ENCODE data around the gene TRPM3. TPM values are rescaled to one million over a fixed set of nuclear protein-coding genes. Genes with fewer than 3 reads are reported as not detected.

The TRPM3 gene
- total RNA-seq, 1 experiment from 2014 or later = 2.0 TPM

DNA sequence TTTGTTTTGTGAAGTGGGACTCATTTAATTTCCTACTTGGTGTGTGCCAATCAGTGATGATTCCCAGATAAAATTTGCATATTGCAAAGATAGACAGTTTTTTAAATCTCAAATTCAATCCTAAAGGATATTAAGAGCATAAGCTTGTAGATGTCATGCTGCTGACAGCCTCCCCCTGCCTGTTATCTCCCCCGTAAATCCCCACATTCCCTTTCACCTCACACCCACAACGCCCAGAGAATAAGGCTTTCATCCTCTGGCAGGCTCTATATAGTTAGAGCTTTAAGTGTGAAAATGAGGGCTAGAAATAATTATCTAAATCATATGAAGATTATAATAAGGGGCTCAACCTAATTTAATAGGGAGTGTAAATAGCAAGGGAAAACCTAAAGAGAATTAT is 265.0 kb downstream of the TRPM3 start:
- no peaks in the 10 kb centered on the region for H3K27me3 ChIP-seq (ENCODE audit: control insufficient read depth, insufficient read depth, low read length)
- no peak overlapping the region for H3K4me3 ChIP-seq (ENCODE audit: insufficient read depth, low read depth, low read length)
- DNase-seq = no peak
- no peaks in the 10 kb centered on the region for H3K36me3 ChIP-seq (replicated peaks; ENCODE audit: control insufficient read depth, insufficient read depth, low read length)

DNA sequence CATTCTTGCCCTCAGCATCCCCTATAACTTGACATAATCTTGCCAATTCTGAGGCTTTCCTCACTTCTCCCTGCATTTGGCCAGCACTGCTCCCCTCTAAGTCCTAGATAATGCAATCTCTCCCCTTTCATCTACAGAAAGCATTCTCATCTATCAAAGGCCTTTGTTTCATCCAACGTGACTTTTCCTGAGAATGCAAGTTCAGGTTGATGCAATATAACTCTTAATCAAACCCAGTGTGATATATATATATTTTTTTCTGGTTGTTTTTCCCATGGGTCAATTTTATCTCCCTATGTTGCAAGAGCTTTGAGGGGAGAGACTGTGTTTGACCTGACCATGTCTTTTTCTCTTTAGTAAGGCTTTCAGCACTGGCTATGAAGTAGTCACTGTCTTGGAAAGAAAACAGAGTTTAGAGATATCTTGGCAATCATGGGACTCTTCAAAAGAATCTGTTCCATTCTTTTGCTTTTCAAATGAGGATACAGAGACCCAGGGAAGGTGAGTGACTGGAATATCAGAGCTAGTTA is 268.6 kb downstream of the TRPM3 start:
- Histone ChIP-seq H3K27me3 (ENCODE audit: control insufficient read depth, insufficient read depth, low read length) (no peaks in the 10 kb centered on the region), H3K36me3 (replicated peaks; ENCODE audit: control insufficient read depth, insufficient read depth, low read length) (no peaks in the 10 kb centered on the region), H3K4me3 (ENCODE audit: insufficient read depth, low read depth, low read length) (no peak overlapping the region)
- no peak for DNase-seq

DNA sequence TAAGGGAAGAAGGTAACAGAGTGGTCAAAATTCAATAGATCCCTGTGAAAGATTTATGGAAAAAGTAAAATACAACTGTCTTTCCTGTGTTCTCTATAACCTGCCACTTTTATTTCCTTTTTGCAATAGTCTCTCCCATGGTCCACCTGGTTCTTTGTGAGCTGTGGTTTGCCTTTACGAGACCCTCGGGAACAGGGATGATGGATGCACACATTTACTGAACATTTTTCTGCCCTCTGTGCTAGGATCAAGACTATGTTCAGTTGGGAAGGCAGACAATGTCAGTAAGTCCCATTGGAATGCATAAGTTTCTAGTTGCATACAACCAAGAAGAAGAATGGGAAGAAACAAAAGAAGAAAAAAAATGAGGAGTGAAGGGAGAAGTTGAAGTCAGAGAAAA is 281.2 kb downstream of the TRPM3 start:
- Histone ChIP-seq H3K4me3 (ENCODE audit: insufficient read depth, low read depth, low read length) (no peak overlapping the region), H3K36me3 (replicated peaks; ENCODE audit: control insufficient read depth, insufficient read depth, low read length) (no peaks in the 10 kb centered on the region), H3K27me3 (ENCODE audit: control insufficient read depth, insufficient read depth, low read length) (no peaks in the 10 kb centered on the region)
- DNase-seq = no peak

GRCh38 chr9:70835323-70835722 is 286.1 kb downstream of the TRPM3 start:
- Histone ChIP-seq H3K4me3 (ENCODE audit: insufficient read depth, low read depth, low read length) (no peak overlapping the region), H3K36me3 (replicated peaks; ENCODE audit: control insufficient read depth, insufficient read depth, low read length) (no peaks in the 10 kb centered on the region), H3K27me3 (ENCODE audit: control insufficient read depth, insufficient read depth, low read length) (no peaks in the 10 kb centered on the region)
- DNase-seq = no peak

- H3K27me3 ChIP-seq (ENCODE audit: control insufficient read depth, insufficient read depth, low read length) = no peaks in the 10 kb centered on the region
- H3K36me3 ChIP-seq (replicated peaks; ENCODE audit: control insufficient read depth, insufficient read depth, low read length) = no peaks in the 10 kb centered on the region
- no peak for DNase-seq
- H3K4me3 ChIP-seq (ENCODE audit: insufficient read depth, low read depth, low read length) = no peak overlapping the region
Measured at GRCh38 chr9:70832492-70832891, 288.9 kb downstream of the TRPM3 start.

- Histone ChIP-seq H3K27me3 (ENCODE audit: control insufficient read depth, insufficient read depth, low read length) (no peaks in the 10 kb centered on the region), H3K4me3 (ENCODE audit: insufficient read depth, low read depth, low read length) (no peak overlapping the region), H3K36me3 (replicated peaks; ENCODE audit: control insufficient read depth, insufficient read depth, low read length) (no peaks in the 10 kb centered on the region)
- no peak for DNase-seq
Measured at GRCh38 chr9:70830618-70831017, 290.8 kb downstream of the TRPM3 start.

GRCh38 chr9:70829591-70830265 is 291.7 kb downstream of the TRPM3 start:
- H3K4me3 ChIP-seq (ENCODE audit: insufficient read depth, low read depth, low read length) = no peak overlapping the region
- H3K36me3 ChIP-seq (replicated peaks; ENCODE audit: control insufficient read depth, insufficient read depth, low read length) = no peaks in the 10 kb centered on the region
- DNase-seq = no peak
- no peaks in the 10 kb centered on the region for H3K27me3 ChIP-seq (ENCODE audit: control insufficient read depth, insufficient read depth, low read length)

- Histone ChIP-seq H3K4me3 (ENCODE audit: insufficient read depth, low read depth, low read length) (no peak overlapping the region), H3K27me3 (ENCODE audit: control insufficient read depth, insufficient read depth, low read length) (no peaks in the 10 kb centered on the region), H3K36me3 (replicated peaks; ENCODE audit: control insufficient read depth, insufficient read depth, low read length) (no peaks in the 10 kb centered on the region)
- no peak for DNase-seq
Measured at GRCh38 chr9:70826562-70826961, 294.9 kb downstream of the TRPM3 start.

- DNase-seq = no peak
- H3K36me3 ChIP-seq (replicated peaks; ENCODE audit: control insufficient read depth, insufficient read depth, low read length) = no peaks in the 10 kb centered on the region
- H3K27me3 ChIP-seq (ENCODE audit: control insufficient read depth, insufficient read depth, low read length) = no peaks in the 10 kb centered on the region
- H3K4me3 ChIP-seq (ENCODE audit: insufficient read depth, low read depth, low read length) = no peak overlapping the region
Measured at GRCh38 chr9:70823284-70823683, 298.1 kb downstream of the TRPM3 start.

DNA sequence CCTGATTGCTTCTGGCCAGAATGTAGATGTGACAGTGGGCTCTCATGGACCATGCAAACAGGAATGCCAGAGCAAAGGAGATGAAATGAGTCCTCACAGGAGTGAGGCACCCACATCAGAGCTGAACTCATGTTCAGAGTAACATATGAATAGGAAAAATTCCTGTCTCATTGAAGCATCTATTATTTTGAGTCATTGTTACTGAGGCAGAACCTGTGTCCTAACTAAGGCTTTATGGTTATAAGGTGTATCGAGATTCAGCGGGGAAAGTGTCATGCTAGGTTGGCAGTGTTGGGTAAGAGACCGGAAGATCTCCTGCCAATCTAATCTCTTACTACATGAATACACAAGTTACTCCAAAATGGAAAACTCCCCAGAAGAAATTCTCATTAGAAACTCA is 304.1 kb downstream of the TRPM3 start:
- Histone ChIP-seq H3K27me3 (ENCODE audit: control insufficient read depth, insufficient read depth, low read length) (no peaks in the 10 kb centered on the region), H3K4me3 (ENCODE audit: insufficient read depth, low read depth, low read length) (no peak overlapping the region), H3K36me3 (replicated peaks; ENCODE audit: control insufficient read depth, insufficient read depth, low read length) (no peaks in the 10 kb centered on the region)
- DNase-seq = no peak

DNA sequence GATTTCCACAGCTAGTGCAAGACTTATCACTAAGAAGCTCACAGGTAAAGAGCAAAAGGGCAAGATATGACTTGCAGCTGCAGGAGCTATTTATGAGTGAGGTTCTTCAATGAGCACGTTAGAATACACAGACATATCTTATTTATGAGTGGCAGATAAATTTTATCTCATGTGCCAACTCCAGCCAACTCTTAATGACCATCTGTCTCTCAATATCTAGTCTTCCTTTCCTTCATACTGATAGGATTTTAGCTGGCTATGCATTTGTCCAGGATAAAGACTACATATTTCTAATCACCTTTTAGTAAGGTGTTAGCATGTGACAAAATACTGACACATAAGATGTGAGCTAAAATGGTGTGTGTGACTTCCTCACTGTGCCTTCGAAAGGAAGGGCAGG is 304.5 kb downstream of the TRPM3 start:
- Histone ChIP-seq H3K4me3 (ENCODE audit: insufficient read depth, low read depth, low read length) (no peak overlapping the region), H3K27me3 (ENCODE audit: control insufficient read depth, insufficient read depth, low read length) (no peaks in the 10 kb centered on the region), H3K36me3 (replicated peaks; ENCODE audit: control insufficient read depth, insufficient read depth, low read length) (no peaks in the 10 kb centered on the region)
- no peak for DNase-seq

- H3K36me3 ChIP-seq (replicated peaks; ENCODE audit: control insufficient read depth, insufficient read depth, low read length) = no peaks in the 10 kb centered on the region
- H3K4me3 ChIP-seq (ENCODE audit: insufficient read depth, low read depth, low read length) = no peak overlapping the region
- H3K27me3 ChIP-seq (ENCODE audit: control insufficient read depth, insufficient read depth, low read length) = no peaks in the 10 kb centered on the region
- DNase-seq = no peak
Measured at GRCh38 chr9:70816316-70816715, 305.1 kb downstream of the TRPM3 start.

- Histone ChIP-seq H3K4me3 (ENCODE audit: insufficient read depth, low read depth, low read length) (no peak overlapping the region), H3K36me3 (replicated peaks; ENCODE audit: control insufficient read depth, insufficient read depth, low read length) (no peaks in the 10 kb centered on the region), H3K27me3 (ENCODE audit: control insufficient read depth, insufficient read depth, low read length) (no peaks in the 10 kb centered on the region)
- no peak for DNase-seq
Measured at GRCh38 chr9:70814597-70814996, 306.8 kb downstream of the TRPM3 start.

DNA sequence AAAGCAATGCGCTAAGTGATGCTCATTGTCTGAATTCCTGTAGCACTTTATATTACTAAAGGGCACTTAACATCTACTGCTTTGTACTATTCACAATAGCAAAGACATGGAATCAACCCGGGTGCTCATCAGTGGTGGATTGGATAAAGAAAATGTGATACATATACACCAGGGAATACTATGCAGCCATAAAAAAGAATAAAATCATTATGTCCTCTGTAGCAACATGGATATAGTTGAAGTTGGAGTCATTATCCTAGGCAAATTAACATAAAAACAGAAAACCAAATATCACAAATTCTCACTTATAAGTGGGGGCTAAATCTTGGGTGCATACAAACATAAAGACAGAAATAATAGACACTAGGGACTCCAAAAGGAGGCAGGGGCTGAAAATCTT is 308.3 kb downstream of the TRPM3 start:
- H3K36me3 ChIP-seq (replicated peaks; ENCODE audit: control insufficient read depth, insufficient read depth, low read length) = no peaks in the 10 kb centered on the region
- H3K27me3 ChIP-seq (ENCODE audit: control insufficient read depth, insufficient read depth, low read length) = no peaks in the 10 kb centered on the region
- DNase-seq = no peak
- no peak overlapping the region for H3K4me3 ChIP-seq (ENCODE audit: insufficient read depth, low read depth, low read length)

DNA sequence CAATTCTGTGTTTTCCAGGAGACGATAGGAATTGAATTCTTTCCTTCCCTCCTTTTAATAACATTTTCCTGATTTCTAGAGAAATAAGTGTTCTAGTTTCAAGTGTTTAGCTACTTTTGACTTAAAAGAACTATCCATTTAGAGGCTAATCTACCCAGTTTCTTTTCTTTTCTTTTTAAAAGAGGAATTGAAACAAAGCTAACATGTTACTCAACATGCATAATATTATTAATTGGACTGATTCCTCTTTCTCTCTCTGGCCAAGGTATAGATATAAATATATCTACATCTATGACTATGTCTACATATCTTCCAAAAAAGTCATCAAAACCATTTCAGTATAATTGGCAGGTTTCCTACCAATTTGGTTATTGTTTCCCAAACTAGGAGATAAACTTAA is 309.8 kb downstream of the TRPM3 start:
- no peak overlapping the region for H3K4me3 ChIP-seq (ENCODE audit: insufficient read depth, low read depth, low read length)
- H3K36me3 ChIP-seq (replicated peaks; ENCODE audit: control insufficient read depth, insufficient read depth, low read length) = no peaks in the 10 kb centered on the region
- no peak for DNase-seq
- H3K27me3 ChIP-seq (ENCODE audit: control insufficient read depth, insufficient read depth, low read length) = no peaks in the 10 kb centered on the region

GRCh38 chr9:70806875-70807274 is 314.5 kb downstream of the TRPM3 start:
- Histone ChIP-seq H3K27me3 (ENCODE audit: control insufficient read depth, insufficient read depth, low read length) (no peaks in the 10 kb centered on the region), H3K36me3 (replicated peaks; ENCODE audit: control insufficient read depth, insufficient read depth, low read length) (no peaks in the 10 kb centered on the region), H3K4me3 (ENCODE audit: insufficient read depth, low read depth, low read length) (no peak overlapping the region)
- DNase-seq = no peak

Measured in H7 (cell line).